WTC11 (cell line): ENCODE data around the gene TMEM202. TPM values are rescaled to one million over a fixed set of nuclear protein-coding genes. Genes with fewer than 3 reads are reported as not detected.

Experiments used
- FOXJ3 ChIP-seq: sonication (generic); formaldehyde crosslinking; IDR thresholded peaks from 2 replicates; pipeline ENCODE4 v1.9.0; 2021; ENCODE audit warnings: missing genetic modification reagents, mild to moderate bottlenecking, borderline replicate concordance
- FOXP1 ChIP-seq: sonication (generic); formaldehyde crosslinking; IDR thresholded peaks from 2 replicates; pipeline ENCODE4 v1.8.0; 2022; ENCODE audit warnings: missing genetic modification reagents, mild to moderate bottlenecking, moderate library complexity, borderline replicate concordance
- GTF2I ChIP-seq: fragments of 250-450 bp; sonication (Bioruptor Pico); conservative IDR thresholded peaks from 2 replicates; pipeline ENCODE4 v1.4.0; 2021; ENCODE audit warnings: mild to moderate bottlenecking
- IRF2 ChIP-seq: sonication (generic); formaldehyde crosslinking; IDR thresholded peaks from 2 replicates; pipeline ENCODE4 v1.8.0; 2022; ENCODE audit warnings: low read depth, missing genetic modification reagents, borderline replicate concordance
- JUN ChIP-seq: sonication (generic); formaldehyde crosslinking; IDR thresholded peaks from 2 replicates; pipeline ENCODE4 v1.8.0; 2023; ENCODE audit warnings: mild to moderate bottlenecking, missing genetic modification reagents
- MXD4 ChIP-seq: fragments of 250-450 bp; sonication (Bioruptor Pico); IDR thresholded peaks from 2 replicates; pipeline ENCODE4 v1.8.0; 2021; ENCODE audit warnings: mild to moderate bottlenecking, moderate library complexity, borderline replicate concordance
- MYBL2 ChIP-seq: sonication (generic); formaldehyde crosslinking; IDR thresholded peaks from 2 replicates; pipeline ENCODE4 v1.8.1; 2023; ENCODE audit warnings: mild to moderate bottlenecking, moderate library complexity, missing genetic modification reagents
- NFYB ChIP-seq: sonication (generic); formaldehyde crosslinking; conservative IDR thresholded peaks from 2 replicates; pipeline ENCODE4 v1.8.0; 2022; ENCODE audit warnings: low read depth, missing genetic modification reagents
- PRRX2 ChIP-seq: fragments of 250-450 bp; sonication (Bioruptor Pico); IDR thresholded peaks from 2 replicates; pipeline ENCODE4 v1.8.0; 2021; ENCODE audit warnings: mild to moderate bottlenecking
- SMAD3 ChIP-seq: sonication (generic); formaldehyde crosslinking; IDR thresholded peaks from 2 replicates; pipeline ENCODE4 v1.8.0; 2022; ENCODE audit warnings: missing genetic modification reagents, mild to moderate bottlenecking, borderline replicate concordance
- SOX15 ChIP-seq: fragments of 250-450 bp; sonication (Bioruptor Pico); IDR thresholded peaks from 2 replicates; pipeline ENCODE4 v1.9.0; 2021; ENCODE audit warnings: mild to moderate bottlenecking
- TP53 ChIP-seq: sonication (generic); formaldehyde crosslinking; IDR thresholded peaks from 2 replicates; pipeline ENCODE4 v1.8.1; 2023; ENCODE audit warnings: mild to moderate bottlenecking, missing genetic modification reagents
- ZBTB43 ChIP-seq: sonication (generic); formaldehyde crosslinking; IDR thresholded peaks from 2 replicates; pipeline ENCODE4 v1.8.1; 2023; ENCODE audit warnings: mild to moderate bottlenecking, missing genetic modification reagents
- ZNF121 ChIP-seq: sonication (generic); formaldehyde crosslinking; IDR thresholded peaks from 2 replicates; pipeline ENCODE4 v1.8.0; 2023; ENCODE audit warnings: missing genetic modification reagents
- ZNF232 ChIP-seq: sonication (generic); formaldehyde crosslinking; IDR thresholded peaks from 2 replicates; pipeline ENCODE4 v1.8.0; 2022; ENCODE audit warnings: mild to moderate bottlenecking, missing genetic modification reagents
- ZNF416 ChIP-seq: fragments of 250-450 bp; sonication (Bioruptor Pico); IDR thresholded peaks from 2 replicates; pipeline ENCODE4 v1.9.0; 2021; ENCODE audit warnings: mild to moderate bottlenecking, inconsistent platforms
- ZNF512 ChIP-seq: sonication (generic); formaldehyde crosslinking; IDR thresholded peaks from 2 replicates; pipeline ENCODE4 v1.8.1; 2022; ENCODE audit warnings: missing genetic modification reagents, borderline replicate concordance
- ZNF532 ChIP-seq: fragments of 250-450 bp; sonication (Bioruptor Pico); IDR thresholded peaks from 2 replicates; pipeline ENCODE4 v1.9.0; 2021; ENCODE audit warnings: mild to moderate bottlenecking, borderline replicate concordance
- ZNF671 ChIP-seq: fragments of 250-450 bp; sonication (Bioruptor Pico); IDR thresholded peaks from 2 replicates; pipeline ENCODE4 v1.8.0; 2021; ENCODE audit warnings: mild to moderate bottlenecking
- total RNA-seq: library from RNA; stranded (reverse); gene quantifications from 3 replicates; pipeline ENCODE4 v1.2.3, GENCODE V29; 2021
- TF ChIP-seq, protein P1 (sequence below): sonication (generic); formaldehyde crosslinking; IDR thresholded peaks from 2 replicates; pipeline ENCODE4 v1.8.0; 2023; ENCODE audit warnings: mild to moderate bottlenecking, missing genetic modification reagents
- TF ChIP-seq, protein P2 (sequence below): sonication (generic); formaldehyde crosslinking; IDR thresholded peaks from 2 replicates; pipeline ENCODE4 v1.8.1; 2023; ENCODE audit warnings: mild to moderate bottlenecking, missing genetic modification reagents, moderate library complexity
- TF ChIP-seq, protein P3 (sequence below): sonication (generic); formaldehyde crosslinking; IDR thresholded peaks from 2 replicates; pipeline ENCODE4 v1.8.1; 2022; ENCODE audit warnings: mild to moderate bottlenecking, moderate library complexity, missing genetic modification reagents
- TF ChIP-seq, protein P4 (sequence below): sonication (generic); formaldehyde crosslinking; IDR thresholded peaks from 2 replicates; pipeline ENCODE4 v1.8.0; 2022; ENCODE audit warnings: mild to moderate bottlenecking, missing genetic modification reagents
- TF ChIP-seq, protein P5 (sequence below): sonication (generic); formaldehyde crosslinking; IDR thresholded peaks from 2 replicates; pipeline ENCODE4 v1.8.1; 2023; ENCODE audit warnings: mild to moderate bottlenecking, missing genetic modification reagents

The TMEM202 gene
- total RNA-seq, 1 experiment from 2014 or later = not detected

GRCh38 chr15:72375846-72376581, 22.1 kb upstream of the TMEM202 start, which contains the start of gene HEXA (continued):
- TF ChIP-seq, protein P1, sequence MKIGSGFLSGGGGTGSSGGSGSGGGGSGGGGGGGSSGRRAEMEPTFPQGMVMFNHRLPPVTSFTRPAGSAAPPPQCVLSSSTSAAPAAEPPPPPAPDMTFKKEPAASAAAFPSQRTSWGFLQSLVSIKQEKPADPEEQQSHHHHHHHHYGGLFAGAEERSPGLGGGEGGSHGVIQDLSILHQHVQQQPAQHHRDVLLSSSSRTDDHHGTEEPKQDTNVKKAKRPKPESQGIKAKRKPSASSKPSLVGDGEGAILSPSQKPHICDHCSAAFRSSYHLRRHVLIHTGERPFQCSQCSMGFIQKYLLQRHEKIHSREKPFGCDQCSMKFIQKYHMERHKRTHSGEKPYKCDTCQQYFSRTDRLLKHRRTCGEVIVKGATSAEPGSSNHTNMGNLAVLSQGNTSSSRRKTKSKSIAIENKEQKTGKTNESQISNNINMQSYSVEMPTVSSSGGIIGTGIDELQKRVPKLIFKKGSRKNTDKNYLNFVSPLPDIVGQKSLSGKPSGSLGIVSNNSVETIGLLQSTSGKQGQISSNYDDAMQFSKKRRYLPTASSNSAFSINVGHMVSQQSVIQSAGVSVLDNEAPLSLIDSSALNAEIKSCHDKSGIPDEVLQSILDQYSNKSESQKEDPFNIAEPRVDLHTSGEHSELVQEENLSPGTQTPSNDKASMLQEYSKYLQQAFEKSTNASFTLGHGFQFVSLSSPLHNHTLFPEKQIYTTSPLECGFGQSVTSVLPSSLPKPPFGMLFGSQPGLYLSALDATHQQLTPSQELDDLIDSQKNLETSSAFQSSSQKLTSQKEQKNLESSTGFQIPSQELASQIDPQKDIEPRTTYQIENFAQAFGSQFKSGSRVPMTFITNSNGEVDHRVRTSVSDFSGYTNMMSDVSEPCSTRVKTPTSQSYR (CRISPR knock-in tag) = peak; percentile 61; the same call in 1 of the 2 replicates
- TF ChIP-seq FOXJ3 (CRISPR knock-in tag) (no peak), ZBTB43 (CRISPR knock-in tag) (peak; percentile 59), ZNF121 (CRISPR knock-in tag) (no peak), FOXP1 (peak; percentile 88; the same call in 1 of the 2 replicates), ZNF232 (CRISPR knock-in tag) (peak; percentile 57; the same call in 1 of the 2 replicates), ZNF512 (CRISPR knock-in tag) (no peak), JUN (CRISPR knock-in tag) (peak; percentile 38; the same call in 1 of the 2 replicates), ZNF671 (CRISPR knock-in tag) (no peak), SOX15 (no peak), MXD4 (CRISPR knock-in tag) (no peak), NFYB (0 out of 2 replicates have a peak, but pooled peaks have one; percentile 16), SMAD3 (CRISPR knock-in tag) (no peak; the same call in 1 of the 2 replicates), MYBL2 (0 out of 2 replicates have a peak, but pooled peaks have one; percentile 80), TP53 (CRISPR knock-in tag) (peak; percentile 73), ZNF416 (CRISPR knock-in tag) (no peak), PRRX2 (CRISPR knock-in tag) (no peak), ZNF532 (no peak), GTF2I (CRISPR knock-in tag) (no peak), IRF2 (CRISPR knock-in tag) (no peak)
- TF ChIP-seq, protein P2, sequence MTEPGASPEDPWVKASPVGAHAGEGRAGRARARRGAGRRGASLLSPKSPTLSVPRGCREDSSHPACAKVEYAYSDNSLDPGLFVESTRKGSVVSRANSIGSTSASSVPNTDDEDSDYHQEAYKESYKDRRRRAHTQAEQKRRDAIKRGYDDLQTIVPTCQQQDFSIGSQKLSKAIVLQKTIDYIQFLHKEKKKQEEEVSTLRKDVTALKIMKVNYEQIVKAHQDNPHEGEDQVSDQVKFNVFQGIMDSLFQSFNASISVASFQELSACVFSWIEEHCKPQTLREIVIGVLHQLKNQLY (CRISPR knock-in tag) = no peak
- TF ChIP-seq, protein P3, sequence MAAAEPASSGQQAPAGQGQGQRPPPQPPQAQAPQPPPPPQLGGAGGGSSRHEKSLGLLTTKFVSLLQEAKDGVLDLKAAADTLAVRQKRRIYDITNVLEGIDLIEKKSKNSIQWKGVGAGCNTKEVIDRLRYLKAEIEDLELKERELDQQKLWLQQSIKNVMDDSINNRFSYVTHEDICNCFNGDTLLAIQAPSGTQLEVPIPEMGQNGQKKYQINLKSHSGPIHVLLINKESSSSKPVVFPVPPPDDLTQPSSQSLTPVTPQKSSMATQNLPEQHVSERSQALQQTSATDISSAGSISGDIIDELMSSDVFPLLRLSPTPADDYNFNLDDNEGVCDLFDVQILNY = peak; percentile 35; the same call in 1 of the 2 replicates
- TF ChIP-seq, protein P4, sequence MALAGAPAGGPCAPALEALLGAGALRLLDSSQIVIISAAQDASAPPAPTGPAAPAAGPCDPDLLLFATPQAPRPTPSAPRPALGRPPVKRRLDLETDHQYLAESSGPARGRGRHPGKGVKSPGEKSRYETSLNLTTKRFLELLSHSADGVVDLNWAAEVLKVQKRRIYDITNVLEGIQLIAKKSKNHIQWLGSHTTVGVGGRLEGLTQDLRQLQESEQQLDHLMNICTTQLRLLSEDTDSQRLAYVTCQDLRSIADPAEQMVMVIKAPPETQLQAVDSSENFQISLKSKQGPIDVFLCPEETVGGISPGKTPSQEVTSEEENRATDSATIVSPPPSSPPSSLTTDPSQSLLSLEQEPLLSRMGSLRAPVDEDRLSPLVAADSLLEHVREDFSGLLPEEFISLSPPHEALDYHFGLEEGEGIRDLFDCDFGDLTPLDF = no peak
- TF ChIP-seq, protein P5, sequence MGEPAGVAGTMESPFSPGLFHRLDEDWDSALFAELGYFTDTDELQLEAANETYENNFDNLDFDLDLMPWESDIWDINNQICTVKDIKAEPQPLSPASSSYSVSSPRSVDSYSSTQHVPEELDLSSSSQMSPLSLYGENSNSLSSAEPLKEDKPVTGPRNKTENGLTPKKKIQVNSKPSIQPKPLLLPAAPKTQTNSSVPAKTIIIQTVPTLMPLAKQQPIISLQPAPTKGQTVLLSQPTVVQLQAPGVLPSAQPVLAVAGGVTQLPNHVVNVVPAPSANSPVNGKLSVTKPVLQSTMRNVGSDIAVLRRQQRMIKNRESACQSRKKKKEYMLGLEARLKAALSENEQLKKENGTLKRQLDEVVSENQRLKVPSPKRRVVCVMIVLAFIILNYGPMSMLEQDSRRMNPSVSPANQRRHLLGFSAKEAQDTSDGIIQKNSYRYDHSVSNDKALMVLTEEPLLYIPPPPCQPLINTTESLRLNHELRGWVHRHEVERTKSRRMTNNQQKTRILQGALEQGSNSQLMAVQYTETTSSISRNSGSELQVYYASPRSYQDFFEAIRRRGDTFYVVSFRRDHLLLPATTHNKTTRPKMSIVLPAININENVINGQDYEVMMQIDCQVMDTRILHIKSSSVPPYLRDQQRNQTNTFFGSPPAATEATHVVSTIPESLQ (CRISPR knock-in tag) = no peak
